Skin of body (tissue), 2 donors: ENCODE measurements around the gene NEXN. TPM values are rescaled to one million over a fixed set of nuclear protein-coding genes. Genes with fewer than 3 reads are reported as not detected.
"Not testable (repeated sequence)": the region's sequence is repeated elsewhere in the genome, so short reads cannot be mapped to it uniquely, and the experiment has no call there.

ENCODE experiments used
- DNase-seq: peaks from one replicate; lab custom pipeline; 2025; lab: John Stamatoyannopoulos, UW
- total RNA-seq: library from RNA; depleted of rRNA; stranded (reverse); fragments of >200 nt; gene quantifications from one replicate; pipeline ENCODE4 v1.2.3, GENCODE V29; 2014

Gene NEXN
- total RNA-seq, 1 donor from 2014 or later, result 12.2 TPM

DNA sequence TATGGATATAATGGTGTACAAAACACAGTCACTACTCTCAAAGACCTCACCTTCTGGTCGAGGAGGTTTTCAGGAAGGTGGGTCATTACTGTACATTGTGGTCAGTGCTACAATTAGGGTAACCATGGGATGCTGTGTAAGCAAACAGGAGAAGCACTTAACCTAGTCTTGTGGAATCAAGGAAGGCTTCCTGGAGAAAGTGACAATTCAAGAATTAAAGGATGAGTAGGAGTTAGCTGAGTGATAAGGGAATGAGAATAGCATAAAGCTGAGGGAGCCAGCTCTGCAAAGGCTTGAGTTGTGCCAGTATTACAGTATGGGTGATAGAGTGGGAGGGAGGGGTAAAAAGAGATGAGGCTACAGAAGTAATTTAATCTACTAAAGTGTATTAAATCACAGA, 17.2 kb downstream of the NEXN start:
- DNase-seq, result no peak

DNA sequence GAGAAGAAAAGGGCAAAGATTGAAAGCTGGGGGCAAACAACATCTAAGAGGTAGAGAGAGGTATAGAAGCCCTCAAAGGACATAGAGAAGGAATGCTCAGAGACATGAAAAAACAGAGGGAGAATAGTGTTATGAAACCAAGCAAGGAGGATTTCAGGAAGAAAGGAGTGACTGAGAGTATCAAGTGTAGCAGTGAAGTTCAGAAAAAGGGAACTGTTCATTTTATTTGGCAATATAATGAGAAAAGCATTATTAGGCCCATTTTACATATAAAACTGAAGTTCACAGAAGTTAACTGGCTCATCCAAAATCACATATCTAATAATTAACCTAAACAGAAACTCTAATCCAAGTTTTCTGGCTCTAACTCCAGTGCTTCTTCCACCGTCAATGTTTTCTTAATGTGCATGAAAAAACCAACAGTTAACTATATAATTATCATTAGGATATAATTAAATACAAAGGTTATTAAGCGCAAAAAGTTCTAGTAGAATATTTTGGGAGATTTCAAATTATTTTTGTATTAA, 17.7 kb downstream of the NEXN start:
- no peak for DNase-seq

DNA sequence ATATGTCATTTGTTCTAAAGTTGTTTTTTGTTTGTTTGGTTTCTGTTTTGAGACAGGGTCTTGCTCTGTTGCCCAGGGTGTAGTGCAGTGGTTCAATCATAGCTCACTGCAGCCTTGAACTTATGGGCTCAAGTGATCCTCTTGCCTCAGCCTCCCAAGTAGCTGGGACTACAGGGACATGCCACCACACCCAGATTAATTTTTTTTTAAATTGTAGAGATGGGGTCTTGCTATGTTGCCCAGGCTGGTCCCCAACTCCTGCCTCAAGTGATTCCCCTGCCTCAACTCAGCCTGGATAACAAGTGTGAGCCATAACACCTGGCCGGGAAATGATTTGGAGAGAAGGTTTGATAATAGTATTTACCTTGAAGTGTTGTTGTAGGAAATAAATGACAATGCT, 18.2 kb downstream of the NEXN start:
- no peak for DNase-seq

DNA sequence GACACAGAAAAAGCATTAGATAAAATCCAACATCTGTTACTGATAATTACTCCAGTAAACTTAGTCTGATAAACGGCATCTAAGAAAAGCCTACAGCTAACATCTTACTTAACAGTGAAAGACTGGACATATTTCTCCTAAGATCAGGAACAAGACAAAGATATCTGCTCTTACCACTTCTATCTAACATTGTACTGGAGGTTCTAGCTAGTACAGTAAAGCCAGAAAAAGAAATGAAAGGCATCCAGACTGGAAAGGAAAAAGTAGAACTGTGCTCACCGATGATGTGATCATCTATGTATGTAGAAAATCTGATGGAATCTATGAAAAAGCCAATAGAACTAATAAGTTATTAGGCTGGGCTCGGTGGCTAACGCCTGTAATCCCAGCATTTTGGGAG, 21.7 kb downstream of the NEXN start:
- no peak for DNase-seq

DNA sequence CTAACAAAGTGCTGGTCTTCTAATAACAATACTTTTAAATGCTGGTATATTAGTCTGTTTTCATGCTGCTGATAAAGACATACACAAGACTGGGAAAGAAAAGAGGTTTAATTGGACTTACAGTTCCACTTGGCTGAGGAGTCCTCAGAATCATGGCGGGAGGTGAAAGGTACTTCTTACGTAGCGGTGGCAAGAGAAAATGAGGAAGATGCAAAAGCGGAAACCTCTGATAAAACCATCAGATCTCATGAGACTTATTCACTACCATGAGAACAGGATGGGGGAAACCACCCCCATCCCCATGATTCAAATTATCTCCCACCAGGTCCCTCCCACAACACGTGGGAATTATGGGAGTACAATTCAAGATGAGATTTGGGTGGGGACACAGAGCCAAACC, 30.5 kb downstream of the NEXN start:
- DNase-seq, result not testable (repeated sequence)

DNA sequence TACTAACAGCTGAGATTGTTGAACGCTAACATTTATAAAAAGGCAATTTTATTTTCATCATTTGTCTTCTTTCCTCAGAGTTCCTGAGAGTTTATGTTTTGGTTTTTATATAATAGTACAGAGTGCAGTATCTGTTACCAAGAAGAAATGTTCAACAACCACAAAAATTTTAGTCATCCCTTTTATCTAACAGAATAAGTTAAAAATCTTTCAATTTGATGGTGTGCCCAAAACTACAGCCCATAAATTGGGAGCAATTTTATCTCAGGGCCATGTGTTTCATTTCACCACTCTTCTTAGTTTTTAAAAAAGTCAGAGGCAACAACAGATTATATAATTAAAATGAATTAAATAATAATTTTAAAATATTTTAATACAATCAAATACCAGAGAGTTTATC, 37.1 kb downstream of the NEXN start:
- no peak for DNase-seq

DNA sequence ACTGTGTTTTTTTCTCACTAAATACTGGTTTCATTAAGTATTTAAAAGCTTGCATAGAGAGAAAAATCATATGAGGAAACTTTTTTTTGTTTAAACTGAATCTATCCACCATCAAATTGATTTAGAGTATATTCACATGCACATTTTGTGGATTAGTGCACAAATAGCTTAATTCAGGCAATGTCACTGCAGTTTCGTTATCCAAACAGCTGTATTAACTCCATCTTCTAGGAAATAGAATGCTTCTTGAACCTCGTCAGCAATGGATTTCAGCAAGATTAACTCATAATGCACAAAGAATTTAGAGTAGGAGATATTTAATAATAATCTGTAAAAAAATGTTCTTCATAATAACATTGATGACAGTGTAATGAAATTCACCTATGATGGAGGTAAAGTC, 37.5 kb downstream of the NEXN start:
- DNase-seq, result no peak

DNA sequence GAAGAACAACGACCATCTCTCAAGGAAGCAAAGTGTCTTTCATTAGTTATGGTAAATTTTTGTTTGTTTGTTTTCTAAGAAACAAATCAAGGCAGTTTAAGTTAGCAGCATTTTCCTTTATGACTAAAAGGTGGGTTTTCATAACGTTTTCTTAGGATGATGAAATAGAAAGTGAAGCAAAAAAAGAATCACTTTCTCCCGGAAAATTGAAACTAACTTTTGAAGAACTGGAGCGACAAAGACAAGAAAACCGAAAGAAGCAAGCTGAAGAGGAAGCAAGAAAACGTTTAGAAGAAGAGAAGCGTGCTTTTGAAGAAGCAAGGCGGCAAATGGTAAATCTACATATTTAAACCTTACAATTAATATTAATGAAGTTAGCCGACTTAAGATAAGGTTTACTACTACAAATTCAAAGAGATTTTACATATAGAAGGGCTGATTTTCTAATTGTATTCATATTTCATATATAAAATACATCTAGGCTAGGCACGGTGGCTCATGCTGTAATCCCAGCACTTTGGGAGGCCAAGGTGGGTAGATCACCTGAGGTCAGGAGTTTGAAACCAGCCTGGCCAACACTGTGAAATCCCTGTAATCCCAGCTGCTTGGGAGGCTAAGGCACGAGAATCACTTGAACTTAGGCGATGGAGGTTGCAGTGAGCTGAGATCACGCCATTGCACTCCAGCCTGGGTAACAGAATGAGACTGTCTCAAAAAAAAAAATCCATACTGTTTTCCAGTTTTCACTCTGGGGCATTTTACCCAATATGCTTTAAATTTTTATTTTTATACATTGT, 38.3 kb downstream of the NEXN start:
- DNase-seq, result no peak

DNA sequence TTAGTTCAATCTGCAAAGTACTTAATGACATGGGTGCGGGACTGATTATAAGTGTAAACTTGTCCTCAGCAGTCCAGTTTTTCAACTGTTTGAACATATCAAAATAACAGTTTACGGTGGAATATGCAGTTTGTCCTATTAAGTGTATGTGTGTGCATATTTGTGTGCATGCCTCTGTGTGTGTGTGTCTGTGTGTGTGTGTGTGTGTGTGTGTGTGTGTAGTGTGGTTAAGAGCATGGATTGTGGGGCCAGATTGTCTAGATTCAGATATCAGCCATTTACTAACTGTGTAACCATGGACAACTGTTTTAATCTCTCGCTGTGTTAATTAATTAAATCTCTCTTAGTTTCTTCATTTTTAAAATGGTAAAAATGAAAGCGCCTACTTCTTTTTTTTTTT, 39.0 kb downstream of the NEXN start:
- no peak for DNase-seq

DNA sequence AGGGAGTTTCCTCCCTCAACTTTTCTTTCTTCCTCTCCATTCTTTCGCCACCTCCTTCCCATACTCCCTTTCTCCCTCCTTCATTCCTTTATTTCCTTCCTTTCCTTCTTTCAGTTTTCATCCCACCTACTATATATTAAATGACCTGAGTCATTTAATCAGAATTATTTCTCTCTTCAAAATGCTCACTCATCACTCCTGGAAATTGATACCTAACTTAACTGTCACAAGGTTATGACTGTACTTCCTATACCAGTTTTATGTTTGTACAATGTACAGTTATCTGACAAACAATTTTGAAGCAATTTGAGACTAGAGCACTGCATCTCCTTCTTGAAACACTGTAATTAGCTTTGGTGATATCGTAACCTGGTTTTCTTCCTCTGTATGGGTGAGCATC, 41.4 kb downstream of the NEXN start:
- no peak for DNase-seq

DNA sequence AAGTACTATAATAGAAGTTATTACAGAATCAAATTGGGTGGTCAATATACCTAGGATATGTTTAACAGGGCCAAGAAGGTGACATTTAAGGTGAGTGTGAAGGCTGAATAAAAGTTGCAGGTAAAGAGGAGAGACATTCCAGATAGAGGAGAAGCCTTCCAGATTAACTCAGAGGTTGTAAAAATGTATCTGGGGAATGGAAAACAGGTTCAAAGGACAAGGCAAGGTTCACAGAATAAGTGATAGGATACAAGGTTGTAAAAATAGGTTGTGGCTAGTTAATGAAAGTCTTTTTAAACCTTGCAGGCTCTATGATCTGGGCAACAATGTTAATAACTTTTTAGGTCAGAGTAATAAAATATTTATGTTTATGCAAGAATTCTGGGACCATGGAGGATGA, 50.2 kb downstream of the NEXN start:
- DNase-seq, result no peak

DNA sequence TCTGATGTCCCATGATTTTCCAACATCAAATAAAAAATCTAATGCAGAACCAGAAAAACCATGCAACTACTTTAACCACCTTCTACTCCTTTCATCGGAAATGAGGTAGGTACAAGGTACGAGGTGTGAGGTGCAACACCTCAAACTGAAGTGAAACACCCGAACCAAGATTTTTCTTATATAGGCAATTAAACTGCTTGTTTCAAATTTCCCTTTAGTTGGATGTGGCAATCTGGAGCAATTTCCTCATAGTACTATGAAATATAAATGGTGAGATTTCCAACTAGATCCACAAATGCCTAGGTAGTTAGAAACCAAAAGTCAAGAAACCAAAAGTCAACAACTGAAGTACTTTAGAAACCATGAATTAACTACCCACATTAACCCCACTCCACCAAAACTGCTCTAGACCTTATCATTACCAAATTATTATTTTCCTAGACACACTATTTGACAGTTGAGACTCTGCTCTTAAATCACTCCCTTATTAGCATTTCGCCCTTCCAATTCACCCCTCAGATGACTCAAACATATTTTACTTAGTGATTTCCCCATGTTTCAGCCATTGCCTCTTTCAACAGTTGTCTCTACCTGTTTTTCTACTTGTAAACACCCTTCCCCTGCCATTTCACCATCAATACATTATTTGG, 52.6 kb downstream of the NEXN start:
- DNase-seq, result no peak

DNA sequence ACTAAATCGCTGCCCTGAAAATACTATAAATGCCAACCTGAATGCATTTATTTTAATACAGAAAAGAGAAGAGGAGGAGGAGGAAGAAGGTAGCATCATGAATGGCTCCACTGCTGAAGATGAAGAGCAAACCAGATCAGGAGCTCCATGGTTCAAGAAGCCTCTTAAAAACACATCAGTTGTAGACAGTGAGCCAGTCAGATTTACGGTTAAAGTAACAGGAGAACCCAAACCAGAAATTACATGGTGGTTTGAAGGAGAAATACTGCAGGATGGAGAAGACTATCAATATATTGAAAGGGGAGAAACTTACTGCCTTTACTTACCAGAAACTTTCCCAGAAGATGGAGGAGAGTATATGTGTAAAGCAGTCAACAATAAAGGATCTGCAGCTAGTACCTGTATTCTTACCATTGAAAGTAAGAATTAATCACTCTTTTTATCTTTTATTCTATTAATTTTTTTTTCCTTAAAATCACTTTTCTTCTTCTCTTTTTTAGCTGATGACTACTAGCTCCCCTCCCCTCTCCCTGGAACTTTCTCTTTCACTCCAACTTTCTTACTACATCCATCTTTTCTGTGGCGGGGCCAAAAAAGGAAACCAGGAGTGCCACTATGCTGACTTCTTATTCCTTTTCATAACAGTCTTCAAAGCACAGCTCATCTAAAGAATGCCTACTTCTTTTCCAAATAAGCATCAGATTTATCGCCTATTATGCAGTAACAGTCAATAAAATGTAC, 54.1 kb downstream of the NEXN start:
- no peak for DNase-seq

DNA sequence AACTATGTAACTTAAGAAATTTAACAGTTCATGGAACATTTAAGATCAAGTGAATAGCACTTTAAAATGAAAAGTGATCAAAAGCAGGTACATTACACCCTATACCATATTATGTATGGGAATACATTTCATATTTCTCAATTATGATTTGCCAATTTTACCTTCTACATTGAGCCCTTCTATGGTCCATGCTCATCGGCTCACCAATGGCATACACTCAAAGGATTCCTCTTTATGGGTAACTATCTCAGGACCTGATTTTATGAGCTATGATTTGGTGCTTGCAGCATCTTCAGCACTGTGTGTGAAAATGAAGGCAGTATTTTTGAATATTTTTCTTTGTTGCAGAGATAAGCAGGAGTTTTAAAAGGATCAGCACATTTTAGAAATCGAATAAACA, 56.9 kb downstream of the NEXN start:
- no peak for DNase-seq

DNA sequence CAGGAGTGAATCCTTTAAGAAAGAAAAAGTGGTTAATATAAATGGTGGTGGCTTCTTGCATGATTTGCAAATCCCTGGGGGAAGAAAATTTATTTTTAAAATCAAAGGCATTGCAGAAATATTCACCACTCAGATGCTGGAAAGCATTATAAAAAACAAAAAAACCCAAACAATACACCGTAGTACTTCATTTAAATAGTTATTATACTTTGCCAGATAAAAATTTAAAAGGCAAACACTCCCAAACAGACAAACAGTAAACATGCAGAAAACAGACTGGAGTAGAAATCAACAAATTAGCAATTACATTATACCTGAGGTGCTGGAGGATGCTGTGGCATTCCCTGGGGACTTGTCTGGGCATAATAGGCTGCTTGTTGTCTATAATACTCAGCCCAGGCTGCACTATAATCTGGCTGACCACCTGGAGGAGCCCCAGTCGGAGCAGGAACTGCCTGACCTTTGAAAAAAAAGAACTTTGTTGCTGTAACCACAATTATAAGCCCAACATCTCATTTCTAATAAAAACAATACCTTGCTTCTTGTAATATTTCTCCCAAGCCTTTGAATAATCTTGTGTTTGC, 60.5 kb downstream of the NEXN start:
- no peak for DNase-seq

DNA sequence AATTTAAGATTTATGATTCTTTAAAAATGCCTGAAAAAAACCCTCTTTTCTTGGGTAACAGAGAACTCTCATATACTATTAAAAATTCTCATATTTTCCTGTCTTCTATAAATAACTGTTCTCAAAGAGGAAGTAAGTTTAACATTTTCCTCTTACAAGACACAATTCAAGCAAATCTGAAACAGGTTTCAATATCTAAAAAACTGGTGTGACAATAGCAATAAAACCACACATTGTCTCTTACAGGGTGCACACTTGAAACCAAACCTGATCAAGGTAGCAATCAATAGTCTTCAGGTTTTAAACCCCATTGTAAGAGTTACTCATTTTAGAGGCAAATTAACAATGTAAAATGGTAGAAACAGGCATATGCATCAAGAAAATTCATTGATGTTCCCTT, 62.4 kb downstream of the NEXN start:
- no peak for DNase-seq

DNA sequence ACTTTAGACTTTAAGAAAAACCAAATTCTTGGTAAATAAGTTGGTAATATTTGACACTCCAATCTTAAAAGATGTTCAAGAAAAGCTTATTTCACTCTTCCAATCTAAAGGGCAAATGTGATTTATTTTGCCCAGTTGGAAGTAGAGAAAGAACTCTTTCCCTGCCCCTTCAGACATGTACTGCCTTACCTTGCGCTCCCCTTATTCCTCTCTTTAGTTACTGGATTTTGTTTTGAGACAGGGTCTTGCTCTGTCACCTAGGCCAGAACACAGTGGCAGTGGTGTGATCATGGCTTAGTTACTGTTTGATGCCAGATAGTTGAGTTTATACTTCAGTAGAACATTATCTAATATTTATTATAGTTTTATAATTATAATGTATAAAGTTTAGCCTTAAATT, 62.9 kb downstream of the NEXN start:
- DNase-seq, result no peak

DNA sequence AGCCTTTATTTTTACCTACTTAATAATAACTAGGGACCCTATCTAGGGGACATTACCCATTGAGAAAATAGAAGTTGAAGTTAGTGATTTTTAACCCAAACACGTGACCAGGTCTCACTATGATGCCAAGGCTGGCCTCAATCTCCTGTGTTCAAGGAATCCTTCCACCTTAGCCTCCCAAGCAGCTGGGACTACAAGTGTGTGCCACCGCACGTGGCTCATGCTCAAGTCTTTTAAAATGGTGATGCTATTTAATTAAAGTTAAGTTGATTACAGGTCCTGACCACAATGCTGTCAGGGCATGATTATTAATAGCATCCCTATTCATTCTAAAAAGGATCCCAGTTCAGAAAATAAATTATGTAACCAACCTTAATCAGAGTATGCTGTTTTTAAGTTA, 65.5 kb downstream of the NEXN start:
- no peak for DNase-seq

DNA sequence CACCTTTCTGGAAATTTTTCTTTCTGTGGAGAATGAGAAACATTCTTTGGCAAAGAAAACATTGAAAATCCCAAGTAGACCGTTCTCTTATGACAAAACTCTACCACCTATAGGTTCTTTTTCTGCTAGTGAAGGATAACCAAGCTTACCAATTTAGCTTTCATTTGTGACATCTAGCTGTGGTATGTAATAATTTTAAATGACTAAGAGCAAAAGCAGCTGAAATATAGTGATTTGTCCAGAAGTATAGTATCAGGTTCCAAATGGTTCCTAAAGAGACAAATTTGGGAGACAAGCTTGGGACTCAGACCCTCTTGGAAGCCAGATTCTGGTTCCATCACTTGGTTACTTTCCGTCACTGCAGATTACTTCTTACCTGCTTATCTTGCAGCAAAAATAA, 66.1 kb downstream of the NEXN start:
- no peak for DNase-seq

DNA sequence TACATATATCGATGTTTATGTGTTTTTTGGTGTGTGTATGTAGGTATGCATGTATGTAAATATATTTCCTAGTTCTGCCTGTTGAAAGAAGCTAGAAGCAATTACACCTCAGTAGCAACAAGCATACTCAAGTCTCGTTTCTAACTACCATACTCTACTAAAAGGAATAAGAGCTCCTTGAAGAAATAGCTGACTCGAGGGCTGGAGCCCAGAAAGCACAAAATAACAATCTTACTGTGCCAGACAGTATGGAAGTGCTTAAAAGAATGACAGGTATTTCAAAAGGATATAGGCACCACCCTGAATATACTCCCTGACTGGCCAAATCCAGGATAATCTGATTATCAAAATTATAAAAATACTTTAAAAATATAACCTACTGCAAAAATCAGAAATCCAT, 67.3 kb downstream of the NEXN start:
- no peak for DNase-seq

DNA sequence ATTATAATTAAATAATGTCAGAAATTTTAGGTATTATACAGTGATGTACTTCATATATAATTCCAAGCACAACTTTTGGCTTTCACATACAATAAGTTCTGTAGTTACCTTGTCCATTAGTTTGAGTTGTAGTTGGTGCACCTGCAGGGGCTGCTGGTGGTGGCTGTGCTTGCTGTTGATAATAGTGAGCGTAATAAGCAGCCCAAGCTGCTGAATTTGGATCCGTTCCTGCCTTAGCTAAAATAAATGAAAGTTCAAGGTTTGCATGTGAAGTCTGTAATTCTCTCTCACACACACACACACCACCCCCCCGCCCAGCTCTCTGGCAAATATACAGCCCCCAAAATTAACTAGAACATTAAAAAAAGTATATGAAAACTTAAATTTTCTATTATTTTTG, 68.0 kb downstream of the NEXN start:
- no peak for DNase-seq

DNA sequence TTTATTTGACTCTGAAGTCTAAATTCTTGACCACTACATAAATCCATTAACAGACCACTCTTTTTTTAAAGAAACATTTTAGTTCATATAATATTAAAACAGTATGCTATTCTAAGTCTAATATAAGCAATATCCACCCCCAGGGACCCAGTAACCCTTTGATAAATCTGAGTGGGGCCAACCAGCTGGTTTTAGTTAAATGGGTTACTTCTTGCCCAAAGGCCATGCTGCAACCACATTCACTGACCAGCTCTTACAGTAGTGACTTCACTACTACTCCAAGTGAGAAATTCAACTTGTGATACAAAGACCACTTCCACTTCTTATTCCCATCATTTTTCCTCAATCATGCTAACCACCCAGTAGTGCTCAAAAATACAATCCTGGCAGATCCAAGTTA, 70.0 kb downstream of the NEXN start:
- DNase-seq, result no peak
